Measurements from ENCODE around the gene ZBTB4. TPM values are rescaled to one million over a fixed set of nuclear protein-coding genes. Genes with fewer than 3 reads are reported as not detected.

ZBTB4 gene
- total RNA-seq, 1 donor from 2014 or later, result 17.6 TPM

GRCh38 chr17:7419819-7420610 lies 59.4 kb downstream of the ZBTB4 start, which contains the start of gene SPEM1:
TSS of gene SPEM1 (plus strand) at chr17:7420324. CDS start at chr17:7420385, 61 bp downstream.
- DNase-seq, result no peak

DNA sequence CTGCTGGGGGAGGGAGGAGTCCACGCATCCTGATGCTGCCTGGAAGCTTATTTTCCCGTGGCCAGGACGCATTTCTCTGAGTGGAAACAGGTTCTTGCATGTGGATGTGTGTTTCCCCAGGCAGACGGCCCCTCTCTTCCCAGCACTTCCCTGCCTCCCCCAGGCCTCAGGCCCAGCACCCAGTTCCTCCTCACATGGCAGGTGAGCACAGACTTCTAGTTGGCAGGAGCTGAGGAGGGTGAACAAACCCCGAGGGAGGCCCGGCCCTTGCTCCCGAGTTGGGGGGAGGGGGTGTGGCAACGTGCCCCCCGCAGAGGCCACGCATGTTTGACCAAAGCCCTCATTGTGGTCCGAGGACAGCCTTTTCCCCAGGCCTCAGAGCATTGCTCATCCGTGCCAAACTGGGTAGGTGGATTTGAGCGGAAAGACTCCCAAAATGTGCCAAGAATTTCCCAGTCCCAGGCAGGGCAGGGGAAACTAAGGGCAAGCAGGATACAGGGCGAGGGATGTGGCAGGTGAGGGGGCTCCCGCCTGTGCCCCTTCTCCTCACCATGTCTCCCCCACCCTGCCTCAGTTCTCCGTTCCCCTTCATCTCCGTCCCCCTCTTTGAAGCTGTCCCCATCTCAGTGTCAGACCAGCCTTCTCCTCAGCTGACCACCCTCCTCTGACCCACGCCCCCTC lies 60.8 kb downstream of the ZBTB4 start:
- DNase-seq, result no peak

DNA sequence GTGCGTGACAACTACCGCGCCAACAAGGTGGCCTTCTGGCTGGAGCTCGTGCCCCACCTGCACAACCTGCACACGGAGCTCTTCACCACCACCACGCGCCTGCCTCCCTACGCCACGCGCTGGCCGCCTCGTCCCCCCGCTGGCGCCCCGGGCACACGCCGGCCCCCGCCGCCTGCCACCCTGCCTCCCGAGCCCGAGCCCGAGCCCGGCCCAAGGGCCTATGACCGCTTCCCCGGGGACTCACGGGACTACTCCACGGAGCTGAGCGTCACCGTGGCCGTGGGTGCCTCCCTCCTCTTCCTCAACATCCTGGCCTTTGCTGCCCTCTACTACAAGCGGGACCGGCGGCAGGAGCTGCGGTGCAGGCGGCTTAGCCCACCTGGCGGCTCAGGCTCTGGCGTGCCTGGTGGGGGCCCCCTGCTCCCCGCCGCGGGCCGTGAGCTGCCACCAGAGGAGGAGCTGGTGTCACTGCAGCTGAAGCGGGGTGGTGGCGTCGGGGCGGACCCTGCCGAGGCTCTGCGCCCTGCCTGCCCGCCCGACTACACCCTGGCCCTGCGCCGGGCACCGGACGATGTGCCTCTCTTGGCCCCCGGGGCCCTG lies 62.3 kb downstream of the ZBTB4 start:
- DNase-seq, result no peak

DNA sequence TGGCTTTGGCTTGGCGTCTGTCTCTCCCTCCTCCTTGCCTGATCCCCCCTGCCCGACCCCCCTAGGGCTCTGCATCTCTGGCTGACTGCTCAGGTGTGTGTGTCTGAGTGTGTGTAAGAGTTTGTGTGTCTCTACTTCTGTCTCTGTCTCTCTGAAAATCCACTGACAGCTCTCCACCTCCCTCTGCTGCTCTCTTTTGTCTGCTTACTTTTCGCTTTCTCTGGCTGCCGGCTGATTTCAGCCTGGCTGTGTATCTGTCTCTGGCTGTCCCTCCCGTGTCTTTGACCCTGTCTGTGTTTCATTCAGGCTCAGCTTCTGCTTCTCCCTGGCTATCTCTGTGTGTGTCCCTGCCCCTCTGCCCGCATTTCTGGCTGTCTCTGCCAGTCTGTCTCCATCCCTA lies 63.1 kb downstream of the ZBTB4 start:
- no peak for DNase-seq

DNA sequence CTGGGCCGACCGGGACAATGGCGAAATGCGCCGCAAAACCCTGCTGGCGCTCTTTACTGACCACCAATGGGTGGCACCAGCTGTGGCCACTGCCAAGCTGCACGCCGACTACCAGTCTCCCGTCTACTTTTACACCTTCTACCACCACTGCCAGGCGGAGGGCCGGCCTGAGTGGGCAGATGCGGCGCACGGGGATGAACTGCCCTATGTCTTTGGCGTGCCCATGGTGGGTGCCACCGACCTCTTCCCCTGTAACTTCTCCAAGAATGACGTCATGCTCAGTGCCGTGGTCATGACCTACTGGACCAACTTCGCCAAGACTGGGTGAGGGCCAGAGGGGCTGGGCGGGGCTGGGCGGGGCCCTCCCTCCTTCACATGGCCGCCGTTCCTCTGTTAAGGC lies 63.6 kb downstream of the ZBTB4 start:
- DNase-seq, result no peak

GRCh38 chr17:7414837-7415236 lies 64.6 kb downstream of the ZBTB4 start:
- DNase-seq, result no peak

- DNase-seq, result no peak
Measured at GRCh38 chr17:7413346-7413985, 66.0 kb downstream of the ZBTB4 start.

- DNase-seq, result no peak
Measured at GRCh38 chr17:7411427-7411750, 68.0 kb downstream of the ZBTB4 start.

GRCh38 chr17:7410634-7411426 lies 68.6 kb downstream of the ZBTB4 start:
- DNase-seq, result no peak

DNA sequence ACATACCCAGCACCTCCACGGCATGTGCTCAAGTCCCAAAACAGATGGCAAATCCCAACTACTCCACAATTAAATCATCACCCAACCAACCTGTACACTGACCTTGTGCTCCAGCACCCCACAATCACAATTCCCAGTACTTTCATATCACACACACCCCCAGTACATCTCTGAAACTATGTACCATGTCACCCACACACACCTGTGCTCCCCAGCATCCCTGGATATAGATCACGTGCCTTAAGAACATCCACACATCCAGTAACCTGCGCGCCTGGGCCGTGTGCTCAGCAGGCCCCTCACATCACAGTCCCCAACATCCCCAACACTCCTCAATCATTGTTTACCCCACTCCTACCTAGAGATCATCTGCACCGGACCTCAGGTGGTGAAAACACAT lies 69.7 kb downstream of the ZBTB4 start:
- DNase-seq, result no peak

Other genes starting within 250 kb of the ZBTB4 start
- 49.1 TPM for gene DVL2, start 245.1 kb downstream of the ZBTB4 start, total RNA-seq
- gene PHF23, start 240.2 kb downstream of the ZBTB4 start, total RNA-seq, result 33.7 TPM
- gene GABARAP, start 237.2 kb downstream of the ZBTB4 start, total RNA-seq, result 93.3 TPM
- gene CTDNEP1, start 227.9 kb downstream of the ZBTB4 start, total RNA-seq, result 26.5 TPM
- 25.4 TPM for gene ELP5, start 227.4 kb downstream of the ZBTB4 start, total RNA-seq
- 0.16 TPM for gene CLDN7, start 217.2 kb downstream of the ZBTB4 start, total RNA-seq
- 0.16 TPM for gene SLC2A4, start 197.9 kb downstream of the ZBTB4 start, total RNA-seq
- gene YBX2, start 185.0 kb downstream of the ZBTB4 start, total RNA-seq, result 2.7 TPM
- gene EIF5A, start 172.0 kb downstream of the ZBTB4 start, total RNA-seq, result 156 TPM
- 29.5 TPM for gene GPS2, start 164.3 kb downstream of the ZBTB4 start, total RNA-seq
- gene NEURL4, start 150.3 kb downstream of the ZBTB4 start, total RNA-seq, result 46.6 TPM
- not detected for gene ACAP1, start 143.1 kb downstream of the ZBTB4 start, total RNA-seq
- gene KCTD11, start 127.5 kb downstream of the ZBTB4 start, total RNA-seq, result 3.9 TPM
- gene TMEM95, start 124.5 kb downstream of the ZBTB4 start, total RNA-seq, result not detected
- gene TNK1, start 98.5 kb downstream of the ZBTB4 start, total RNA-seq, result 0.94 TPM
- 10.0 TPM for gene PLSCR3, start 85.1 kb downstream of the ZBTB4 start, total RNA-seq
- 55.2 TPM for gene TMEM256, start 75.5 kb downstream of the ZBTB4 start, total RNA-seq
- gene NLGN2, start 71.8 kb downstream of the ZBTB4 start, total RNA-seq, result 9.2 TPM
- gene SPEM1, start 59.3 kb downstream of the ZBTB4 start, total RNA-seq, result not detected
- not detected for gene SPEM2, start 54.0 kb downstream of the ZBTB4 start, total RNA-seq
- not detected for gene SPEM3, start 50.8 kb downstream of the ZBTB4 start, total RNA-seq
- 3.7 TPM for gene TMEM102, start 44.2 kb downstream of the ZBTB4 start, total RNA-seq
- 18.2 TPM for gene FGF11, start 40.1 kb downstream of the ZBTB4 start, total RNA-seq
- gene CHRNB1, start 34.6 kb downstream of the ZBTB4 start, total RNA-seq, result 17.2 TPM
- gene SLC35G6, start 1.8 kb upstream of the ZBTB4 start, total RNA-seq, result not detected
- 54.6 TPM for gene POLR2A, start 4.7 kb upstream of the ZBTB4 start, total RNA-seq
- 3.3 TPM for gene TNFSF12, start 69.4 kb upstream of the ZBTB4 start, total RNA-seq
- 0.31 TPM for gene TNFSF13, start 79.1 kb upstream of the ZBTB4 start, total RNA-seq
- gene SENP3, start 82.3 kb upstream of the ZBTB4 start, total RNA-seq, result 84.8 TPM
- gene CD68, start 100.0 kb upstream of the ZBTB4 start, total RNA-seq, result 0.62 TPM
- gene MPDU1, start 104.2 kb upstream of the ZBTB4 start, total RNA-seq, result 34.8 TPM
- gene SOX15, start 110.5 kb upstream of the ZBTB4 start, total RNA-seq, result 0.47 TPM
- gene FXR2, start 135.3 kb upstream of the ZBTB4 start, total RNA-seq, result 51.9 TPM
- gene SAT2, start 148.2 kb upstream of the ZBTB4 start, total RNA-seq, result 32.8 TPM
- gene SHBG, start 150.5 kb upstream of the ZBTB4 start, total RNA-seq, result not detected
- 5.0 TPM for gene ATP1B2, start 171.3 kb upstream of the ZBTB4 start, total RNA-seq
- 9.4 TPM for gene TP53, start 207.9 kb upstream of the ZBTB4 start, total RNA-seq
- gene WRAP53, start 208.8 kb upstream of the ZBTB4 start, total RNA-seq, result 9.5 TPM
- 13.7 TPM for gene EFNB3, start 225.6 kb upstream of the ZBTB4 start, total RNA-seq
- 0.62 TPM for gene DNAH2, start 238.1 kb upstream of the ZBTB4 start, total RNA-seq

Measured in occipital lobe (tissue), 2 donors.